CD4-positive, CD25-positive, alpha-beta regulatory T cell (primary cell): ENCODE data around the gene SLC12A7. TPM values are rescaled to one million over a fixed set of nuclear protein-coding genes. Genes with fewer than 3 reads are reported as not detected.

Experiments
- ATAC-seq, 2 donors: fragments of 150-1000 bp; cut with Tn5 transposase; one replicate each; pipeline ENCODE4 v1.10.0; 2021; ENCODE audit warnings: low read depth in 2 of 2, moderate number of reproducible peaks in 2 of 2, moderate library complexity in 1 of 2
- DNase-seq, 3 donors: peaks; one replicate each; pipeline versions ENCODE4 v3.0.0 to v3.0.0-alpha.2; 2012 to 2022; ENCODE audit warnings: mixed read lengths in 1 of 3
- H3K27ac ChIP-seq: one replicate; pipeline ENCODE4 v1.7.0; 2013; ENCODE audit warnings: mild to moderate bottlenecking, low read length; ENCODE audit not compliant: insufficient read depth, poor library complexity, severe bottlenecking
- H3K27me3 ChIP-seq: one replicate; pipeline ENCODE4 v1.7.0; 2013; ENCODE audit warnings: low read length; ENCODE audit not compliant: control insufficient read depth, insufficient read depth
- H3K36me3 ChIP-seq: one replicate; pipeline ENCODE4 v1.7.0; 2013; ENCODE audit warnings: mild to moderate bottlenecking, low read length, moderate library complexity; ENCODE audit not compliant: control insufficient read depth, insufficient read depth
- H3K4me1 ChIP-seq: 2 replicates; pipeline ENCODE4 v1.7.0; 2013; ENCODE audit warnings: mild to moderate bottlenecking, low read length; ENCODE audit not compliant: insufficient read depth, control insufficient read depth, poor library complexity, severe bottlenecking
- H3K4me3 ChIP-seq: one replicate; pipeline ENCODE4 v1.7.0; 2013; ENCODE audit warnings: low read depth, mild to moderate bottlenecking, low read length, moderate library complexity
- H3K9me3 ChIP-seq, 2 experiments: 1 replicate in 1 of 2; 2 replicates in 1 of 2; pipeline ENCODE4 v1.7.0; 2013; ENCODE audit warnings: low read length in 2 of 2, mild to moderate bottlenecking in 1 of 2, moderate library complexity in 1 of 2; ENCODE audit not compliant: control insufficient read depth in 2 of 2
- H3K27ac Mint-ChIP-seq, 3 donors: one replicate each; pipeline ENCODE4 v1.8.0; 2020 to 2022; ENCODE audit warnings: mild to moderate bottlenecking in 3 of 3, mixed read lengths in 3 of 3, moderate library complexity in 2 of 3
- H3K27me3 Mint-ChIP-seq: one replicate; pipeline ENCODE4 v1.8.0; 2022; ENCODE audit warnings: mild to moderate bottlenecking, mixed read lengths
- H3K36me3 Mint-ChIP-seq: one replicate; pipeline ENCODE4 v1.8.0; 2020; ENCODE audit warnings: mixed read lengths
- H3K4me1 Mint-ChIP-seq, 4 donors: one replicate each; pipeline ENCODE4 v1.8.0; 2020 to 2022; ENCODE audit warnings: mixed read lengths in 4 of 4, mild to moderate bottlenecking in 1 of 4
- H3K4me3 Mint-ChIP-seq, 4 donors: one replicate each; pipeline ENCODE4 v1.8.0; 2020 to 2022; ENCODE audit warnings: mild to moderate bottlenecking in 4 of 4, mixed read lengths in 4 of 4, moderate library complexity in 3 of 4
- H3K9me3 Mint-ChIP-seq, 7 donors: one replicate each; pipeline ENCODE4 v1.8.0; 2020 to 2022; ENCODE audit warnings: mixed read lengths in 7 of 7, mild to moderate bottlenecking in 3 of 7, moderate library complexity in 2 of 7
- polyA plus RNA-seq, 4 donors: library from polyadenylated mRNA; unstranded; fragments of 300-500 nt; fragmentation: Illumina TruSeq; gene quantifications; one replicate each; pipeline ENCODE4 v1.2.3, GENCODE V29; 2021
- total RNA-seq: library from RNA; stranded (reverse); gene quantifications from one replicate; pipeline ENCODE4 v1.2.3, GENCODE V29; 2022

The SLC12A7 gene
- total and polyA plus RNA-seq, 5 donors from 2014 or later, result 2.2 to 16.0 (median 7.0) TPM

DNA sequence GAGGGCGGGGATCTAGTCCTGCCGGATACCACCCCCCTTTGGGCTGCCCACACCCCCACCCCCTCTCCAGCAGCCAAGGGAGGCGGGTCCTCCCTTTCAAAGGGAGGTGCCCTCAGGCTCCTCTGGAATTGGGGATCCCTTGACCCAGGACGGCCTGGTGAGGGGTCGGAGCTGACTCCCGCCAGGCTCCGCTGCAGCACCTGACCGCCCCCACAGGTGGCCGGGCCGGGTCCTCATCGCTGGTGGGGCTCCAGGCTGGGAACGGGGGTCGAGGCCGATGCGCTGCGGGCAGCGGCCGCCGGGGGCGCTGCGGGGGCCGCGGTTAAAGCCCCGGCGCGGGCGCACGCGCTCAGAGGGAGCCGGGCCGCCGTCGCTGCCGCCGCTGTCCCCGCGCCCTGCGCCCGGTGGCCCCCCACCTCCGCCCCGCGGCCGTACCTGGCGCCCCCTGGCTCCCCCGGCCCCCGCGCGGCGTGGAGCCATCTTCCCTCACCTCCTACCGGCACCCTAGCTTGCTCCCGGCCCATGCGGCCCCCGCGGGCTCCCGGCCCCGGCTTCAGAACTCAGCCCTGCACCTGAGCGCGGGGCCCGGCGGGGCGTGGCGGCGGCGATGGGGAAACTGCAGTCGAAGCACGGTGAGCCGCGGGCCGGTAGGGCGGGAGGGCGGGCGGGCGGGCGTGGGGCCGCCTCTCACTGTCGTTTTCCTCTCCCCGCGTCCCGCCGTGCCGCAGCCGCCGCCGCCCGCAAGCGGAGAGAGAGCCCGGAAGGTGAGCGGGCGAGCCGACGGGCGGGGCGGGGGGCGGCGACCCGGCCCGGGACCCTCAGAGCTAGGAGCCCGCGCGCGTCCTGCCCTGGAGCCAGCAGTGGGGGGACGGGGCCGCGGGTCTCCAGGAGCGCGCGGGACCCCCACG is 103.2 kb downstream of the SLC12A7 start, which contains the start of gene NKD2:
Gene NKD2 (plus strand): TSS at position 352 of the 908 bp plus-strand sequence. CDS start 256 bp downstream, at position 608.
- Histone ChIP-seq H3K4me3 (no peak within 1 kb of the TSS), H3K27ac (no peak within 1 kb of the TSS), H3K9me3 (no peaks in the 10 kb centered on the region), H3K27me3 (peaks cover 10% of the 10 kb centered on the region), H3K4me1 (peaks cover 26% of the 10 kb centered on the region), H3K36me3 (no peaks in the 10 kb centered on the region)
- H3K4me1 Mint-ChIP-seq, result peaks cover 0 to 32% (median 6%) of the 10 kb centered on the region in 4 donors
- peaks cover 0 to 4% (median 0%) of the 10 kb centered on the region in 7 donors for H3K9me3 Mint-ChIP-seq
- H3K36me3 Mint-ChIP-seq, result no peaks in the 10 kb centered on the region
- ATAC-seq (no peak), DNase-seq (peak in 1 of 3 donors; percentile 27)
- H3K27me3 Mint-ChIP-seq, result peaks cover 49% of the 10 kb centered on the region
- H3K27ac Mint-ChIP-seq, result peak within 1 kb of the TSS in 1 of 3 donors; percentile 79
- peak within 1 kb of the TSS in 3 of 4 donors; percentile 63 to 84 (median 78) for H3K4me3 Mint-ChIP-seq

DNA sequence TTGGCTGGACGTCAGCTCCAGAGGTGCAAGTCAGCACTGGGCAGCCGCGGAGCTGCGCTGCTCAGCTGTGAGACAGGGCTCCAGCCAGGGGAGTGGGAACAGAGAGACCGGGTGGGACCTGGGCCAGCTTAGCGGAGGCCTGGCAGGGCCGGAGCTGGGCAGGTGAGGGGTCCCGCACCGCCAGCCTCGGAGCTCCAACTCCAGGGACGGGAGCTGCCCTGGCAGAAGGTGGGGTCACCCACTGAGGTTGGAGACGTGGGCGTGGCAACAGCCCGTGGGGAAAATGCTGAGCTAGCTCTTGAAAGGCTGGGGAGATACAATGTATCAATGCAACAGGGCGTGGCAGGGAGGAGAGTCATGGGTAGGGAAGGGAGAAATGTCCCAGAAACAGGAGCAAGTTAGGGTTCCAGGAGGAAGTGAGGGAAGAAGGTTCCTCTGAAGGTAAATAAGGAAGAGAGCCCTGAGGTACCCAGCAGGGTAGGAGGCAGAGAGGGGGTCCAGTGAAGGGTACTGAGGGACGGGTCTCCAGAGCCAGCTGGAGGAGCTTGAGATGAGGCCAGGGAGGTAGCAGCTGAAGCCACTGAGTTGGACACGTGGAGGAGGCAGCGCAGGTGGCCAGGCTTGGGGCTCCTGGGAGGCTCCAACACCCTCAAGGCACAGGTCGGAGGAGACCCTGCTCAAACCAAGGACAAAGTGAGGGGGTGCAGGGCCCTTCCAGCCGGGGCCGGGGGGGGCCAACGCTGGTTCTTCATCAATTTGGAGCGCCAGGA is 104.0 kb downstream of the SLC12A7 start:
- Mint-ChIP-seq H3K4me3 (peak overlapping the region in 3 of 4 donors; percentile 63 to 84 (median 78)), H3K27ac (peak overlapping the region in 1 of 3 donors; percentile 79), H3K36me3 (no peaks in the 10 kb centered on the region), H3K9me3 (peaks cover 0 to 4% (median 0%) of the 10 kb centered on the region in 7 donors), H3K27me3 (peaks cover 54% of the 10 kb centered on the region), H3K4me1 (peaks cover 0 to 40% (median 6%) of the 10 kb centered on the region in 4 donors)
- Histone ChIP-seq H3K36me3 (no peaks in the 10 kb centered on the region), H3K4me3 (no peak overlapping the region), H3K27me3 (peaks cover 10% of the 10 kb centered on the region), H3K4me1 (peaks cover 30% of the 10 kb centered on the region), H3K9me3 (no peaks in the 10 kb centered on the region), H3K27ac (no peak overlapping the region)
- ATAC-seq, result no peak
- DNase-seq, result no peak

DNA sequence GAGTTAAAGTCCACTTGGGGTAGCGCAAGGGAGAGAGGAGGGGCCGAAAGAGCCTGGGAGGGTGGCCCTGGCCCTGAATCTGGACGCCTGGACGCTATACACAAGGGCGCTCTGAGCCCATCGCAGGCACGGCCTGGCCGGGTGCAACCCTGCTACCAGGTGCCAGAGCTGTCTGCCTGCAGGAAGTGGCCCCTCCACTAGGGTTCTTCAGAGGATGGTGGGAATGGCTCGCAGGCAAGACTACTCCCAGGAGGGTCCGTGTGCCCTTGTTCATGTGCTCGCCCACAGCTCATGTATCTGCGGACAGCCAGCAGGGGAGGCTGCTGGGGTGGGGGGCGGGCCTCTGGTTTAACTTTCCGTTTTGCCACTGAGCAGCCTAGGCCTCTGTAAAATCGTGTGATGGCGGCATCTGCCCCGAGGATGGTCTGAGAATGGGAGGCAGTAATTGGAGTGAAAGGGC is 104.6 kb downstream of the SLC12A7 start:
- Histone ChIP-seq H3K27ac (no peak overlapping the region), H3K9me3 (no peaks in the 10 kb centered on the region), H3K27me3 (peaks cover 10% of the 10 kb centered on the region), H3K36me3 (no peaks in the 10 kb centered on the region), H3K4me1 (peaks cover 30% of the 10 kb centered on the region), H3K4me3 (no peak overlapping the region)
- ATAC-seq (no peak), DNase-seq (no peak)
- Mint-ChIP-seq H3K4me3 (peak overlapping the region in 2 of 4 donors; percentile 62 to 63), H3K4me1 (peaks cover 0 to 40% (median 6%) of the 10 kb centered on the region in 4 donors), H3K27ac (peak overlapping the region in 1 of 3 donors; percentile 79), H3K27me3 (peaks cover 56% of the 10 kb centered on the region), H3K9me3 (peaks cover 0 to 4% (median 0%) of the 10 kb centered on the region in 7 donors), H3K36me3 (no peaks in the 10 kb centered on the region)

DNA sequence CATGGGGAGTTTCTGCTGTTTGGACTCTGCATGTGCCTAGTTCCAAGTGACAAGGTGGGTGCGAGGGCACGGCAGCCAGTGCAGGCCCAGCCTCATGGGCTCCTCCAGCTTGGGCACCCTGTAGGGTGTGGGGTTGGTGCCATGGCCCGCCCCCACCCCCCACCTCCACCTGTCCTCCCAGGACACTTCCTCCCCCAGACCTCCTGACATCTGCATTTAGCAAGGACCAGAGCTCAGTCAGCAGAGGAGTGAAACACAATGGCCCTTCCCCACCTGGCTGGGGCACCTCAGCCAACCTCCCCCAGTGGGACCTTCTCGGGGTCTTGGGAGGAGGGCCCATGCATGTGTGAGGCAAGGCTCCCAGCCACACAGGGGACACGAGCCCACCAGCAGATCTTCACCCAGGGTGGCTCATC is 105.2 kb downstream of the SLC12A7 start:
- Histone ChIP-seq H3K4me1 (peaks cover 30% of the 10 kb centered on the region), H3K27me3 (peaks cover 10% of the 10 kb centered on the region), H3K36me3 (no peaks in the 10 kb centered on the region), H3K9me3 (no peaks in the 10 kb centered on the region), H3K4me3 (no peak overlapping the region), H3K27ac (no peak overlapping the region)
- H3K4me3 Mint-ChIP-seq, result peak overlapping the region in 2 of 4 donors; percentile 30 to 45
- peaks cover 0 to 40% (median 6%) of the 10 kb centered on the region in 4 donors for H3K4me1 Mint-ChIP-seq
- DNase-seq, result no peak
- no peak for ATAC-seq
- H3K36me3 Mint-ChIP-seq, result no peaks in the 10 kb centered on the region
- no peak overlapping the region for H3K27ac Mint-ChIP-seq
- peaks cover 0 to 1% (median 0%) of the 10 kb centered on the region in 7 donors for H3K9me3 Mint-ChIP-seq
- peaks cover 56% of the 10 kb centered on the region for H3K27me3 Mint-ChIP-seq

DNA sequence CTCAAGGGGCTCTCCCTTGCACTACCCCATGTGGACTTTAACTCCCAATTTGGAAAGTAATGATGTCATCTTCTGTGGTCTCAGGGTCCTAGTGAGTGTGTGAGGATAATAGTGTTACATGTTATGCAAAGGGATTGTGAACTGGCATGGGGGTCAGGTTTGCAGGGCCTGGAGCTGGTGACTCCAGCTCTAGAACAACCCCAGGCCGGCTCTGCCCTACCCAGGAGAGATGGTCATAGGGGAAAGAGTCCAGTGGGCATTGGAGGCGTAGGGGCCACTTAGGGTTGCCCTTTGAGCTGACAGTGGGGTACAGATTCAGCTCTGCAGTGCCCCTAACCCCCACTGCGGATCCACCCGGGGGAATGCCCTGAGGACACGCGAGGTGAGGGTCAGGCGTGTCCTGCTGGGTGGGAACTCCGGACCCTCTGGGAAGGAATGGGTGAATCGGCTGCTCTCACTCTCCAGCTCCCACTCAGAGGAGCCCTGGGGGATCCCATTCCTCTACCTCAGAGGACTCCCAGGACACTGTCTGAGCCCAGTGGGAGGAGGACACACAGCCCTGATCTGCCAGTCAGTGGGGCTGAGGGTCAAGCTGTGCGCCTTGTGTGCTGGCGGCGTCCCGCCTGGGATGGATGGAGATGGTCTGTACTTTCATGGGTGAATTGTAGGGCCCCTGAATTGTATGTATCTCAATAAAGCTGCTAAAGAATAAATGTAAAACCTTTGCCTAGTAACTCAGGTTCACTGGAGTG is 105.8 kb downstream of the SLC12A7 start:
- Mint-ChIP-seq H3K27me3 (peaks cover 53% of the 10 kb centered on the region), H3K27ac (no peak overlapping the region), H3K4me3 (peak overlapping the region; percentile 6 to 84 (median 50)), H3K9me3 (no peaks in the 10 kb centered on the region), H3K4me1 (peaks cover 0 to 38% (median 5%) of the 10 kb centered on the region in 4 donors), H3K36me3 (no peaks in the 10 kb centered on the region)
- H3K9me3 ChIP-seq, result no peaks in the 10 kb centered on the region
- H3K4me3 ChIP-seq, result no peak overlapping the region
- DNase-seq (no peak), ATAC-seq (no peak)
- H3K27me3 ChIP-seq, result peaks cover 10% of the 10 kb centered on the region
- no peak overlapping the region for H3K27ac ChIP-seq
- peaks cover 30% of the 10 kb centered on the region for H3K4me1 ChIP-seq
- no peaks in the 10 kb centered on the region for H3K36me3 ChIP-seq

DNA sequence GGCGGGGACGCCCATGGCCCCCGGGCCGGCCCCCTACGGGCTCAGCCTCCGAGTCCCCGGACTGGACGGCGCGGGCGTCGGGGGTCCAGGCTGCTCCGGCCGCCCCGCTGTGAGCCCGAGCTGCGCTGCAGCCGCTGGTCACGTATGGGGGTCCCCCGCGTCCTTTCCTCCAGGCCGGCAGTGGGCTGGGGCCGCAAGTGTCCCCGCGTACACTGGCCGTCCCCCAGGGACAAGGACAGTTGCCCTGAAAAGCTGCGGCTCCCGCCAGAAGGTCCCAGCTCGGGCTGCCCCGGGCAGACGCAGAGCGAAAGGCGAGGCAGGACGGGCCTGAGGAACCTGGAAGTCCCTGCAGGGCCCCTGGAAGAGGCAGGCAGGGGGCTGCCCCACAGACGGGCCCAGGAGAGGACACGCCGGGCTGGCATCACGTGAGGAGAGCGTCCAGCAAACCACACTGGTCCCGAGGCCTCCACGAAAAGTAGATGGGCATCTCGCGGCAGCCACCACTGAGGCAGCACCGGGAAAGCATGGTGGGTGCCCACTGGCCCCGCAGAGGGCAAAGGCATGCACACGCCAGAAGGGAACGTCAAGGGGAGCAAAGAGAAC is 106.5 kb downstream of the SLC12A7 start:
- Mint-ChIP-seq H3K36me3 (no peaks in the 10 kb centered on the region), H3K27me3 (peaks cover 50% of the 10 kb centered on the region), H3K4me3 (peak overlapping the region in 2 of 4 donors; percentile 6 to 75), H3K4me1 (peaks cover 0 to 35% (median 5%) of the 10 kb centered on the region in 4 donors), H3K27ac (no peak overlapping the region), H3K9me3 (no peaks in the 10 kb centered on the region)
- H3K9me3 ChIP-seq, result no peaks in the 10 kb centered on the region
- no peak overlapping the region for H3K4me3 ChIP-seq
- H3K27me3 ChIP-seq, result peaks cover 10% of the 10 kb centered on the region
- H3K27ac ChIP-seq, result no peak overlapping the region
- no peaks in the 10 kb centered on the region for H3K36me3 ChIP-seq
- no peak for DNase-seq
- peaks cover 30% of the 10 kb centered on the region for H3K4me1 ChIP-seq
- no peak for ATAC-seq
